ENCODE measurements around the gene HEMK1.

- TF ChIP-seq CTCF (conservative IDR thresholded peaks at IDR 0.05; ENCODE audit: low read length) (no peak), EZH2phosphoT487 (IDR thresholded peaks at IDR 0.05; ENCODE audit: borderline replicate concordance) (no peak)
These were observed 15.1 kb downstream of the HEMK1 start for GRCh38 chr3:50584391-50584790.

Measured in Loucy (cell line).